Cerebellar cortex (tissue), 1 donor: ENCODE data around the gene GKAP1.
"Not testable (repeated sequence)": the region's sequence is repeated elsewhere in the genome, so short reads cannot be mapped to it uniquely, and the experiment has no call there.

Source experiments
- DNase-seq: peaks from one replicate; pipeline ENCODE4 v3.0.0-alpha.2; 2015; ENCODE audit warnings: low spot score

Gene GKAP1

GRCh38 chr9:83728591-83729368, 88.8 kb downstream of the GKAP1 start:
- DNase-seq: not testable (repeated sequence)

GRCh38 chr9:83724436-83724835, 93.1 kb downstream of the GKAP1 start:
- no peak for DNase-seq

GRCh38 chr9:83722726-83723495, 94.7 kb downstream of the GKAP1 start:
- no peak for DNase-seq

- no peak for DNase-seq
Observed at GRCh38 chr9:83721509-83721908, 96.1 kb downstream of the GKAP1 start.

GRCh38 chr9:83715794-83716193, 101.8 kb downstream of the GKAP1 start:
- no peak for DNase-seq

GRCh38 chr9:83715221-83715620, 102.3 kb downstream of the GKAP1 start:
- no peak for DNase-seq

GRCh38 chr9:83714329-83714728, 103.2 kb downstream of the GKAP1 start:
- no peak for DNase-seq

GRCh38 chr9:83708515-83709158, 108.9 kb downstream of the GKAP1 start:
- peak; percentile 75 for DNase-seq

- DNase-seq: peak; percentile 91
Observed at GRCh38 chr9:83707768-83708514, 109.6 kb downstream of the GKAP1 start, which contains the start of gene UBQLN1. Gene UBQLN1, minus strand, starts transcription at chr9:83707958. Its CDS starts 279 bp downstream, at chr9:83707679.

GRCh38 chr9:83707518-83707767, 110.1 kb downstream of the GKAP1 start:
- no peak for DNase-seq

- DNase-seq: peak; percentile 31
Observed at GRCh38 chr9:83706676-83707517, 110.7 kb downstream of the GKAP1 start.

- not testable (repeated sequence) for DNase-seq
Observed at GRCh38 chr9:83705219-83705651, 112.3 kb downstream of the GKAP1 start.

- peak; percentile 18 for DNase-seq
Observed at GRCh38 chr9:83701769-83702168, 115.8 kb downstream of the GKAP1 start.

- no peak for DNase-seq
Observed at GRCh38 chr9:83701286-83701685, 116.3 kb downstream of the GKAP1 start.

- no peak for DNase-seq
Observed at GRCh38 chr9:83699615-83700014, 118.0 kb downstream of the GKAP1 start.

GRCh38 chr9:83698976-83699585, 118.5 kb downstream of the GKAP1 start:
- DNase-seq: no peak

GRCh38 chr9:83691492-83691891, 126.1 kb downstream of the GKAP1 start:
- no peak for DNase-seq
